Measurements from ENCODE around the gene TUBB3. TPM values are rescaled to one million over a fixed set of nuclear protein-coding genes. Genes with fewer than 3 reads are reported as not detected.

Gene TUBB3
- total and polyA plus RNA-seq, 8 donors = 0.29 to 14.5 (median 3.7) TPM; not detected in 2

DNA sequence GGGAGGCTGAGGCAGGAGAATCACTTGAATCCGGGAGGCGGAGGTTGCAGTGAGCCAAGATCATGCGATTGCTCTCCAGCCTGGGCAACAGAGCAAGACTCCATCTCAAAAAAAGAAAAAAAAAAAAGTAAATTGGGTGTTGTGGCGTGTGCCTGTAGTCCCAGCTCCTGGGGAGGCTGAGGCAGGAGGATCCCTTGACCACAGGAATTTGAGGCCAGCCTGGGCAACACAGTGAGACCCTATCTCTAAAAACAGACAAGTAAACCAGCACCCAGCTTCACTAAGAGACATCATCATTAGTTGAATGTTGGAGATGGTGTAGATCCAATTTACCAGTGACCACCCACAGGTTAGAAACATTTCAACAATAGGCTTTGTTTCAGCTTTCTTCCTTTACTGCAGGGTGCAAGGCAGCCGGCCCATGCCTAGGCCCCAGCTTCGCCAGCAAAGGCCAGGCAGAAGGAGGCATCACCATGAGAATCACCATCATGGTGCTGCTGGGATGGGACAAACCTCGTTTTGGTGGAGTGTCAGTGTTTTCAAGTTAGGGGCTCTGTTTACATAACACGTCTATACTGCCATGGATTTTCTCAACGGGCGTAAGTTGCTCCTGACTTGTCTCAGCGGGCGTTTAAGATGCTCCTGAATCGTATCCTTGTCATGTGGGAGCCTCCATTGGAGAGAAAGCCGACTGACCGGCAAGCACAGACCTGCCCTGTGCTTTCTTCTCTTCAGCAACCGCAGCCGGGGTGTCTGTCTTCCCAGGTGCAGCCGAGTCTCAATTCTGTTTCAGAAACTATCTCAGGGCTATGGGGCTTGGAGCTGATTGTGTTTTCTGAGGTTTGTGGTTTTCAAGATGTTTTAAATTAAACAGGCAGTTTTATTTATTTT, 42.4 kb upstream of the TUBB3 start:
- Histone ChIP-seq H3K4me3 (no peak overlapping the region), H3K27ac (no peak overlapping the region), H3K36me3 (peaks cover 56 to 90% (median 82%) of the 10 kb centered on the region in 4 donors), H3K9me3 (no peaks in the 10 kb centered on the region), H3K27me3 (no peaks in the 10 kb centered on the region), H3K4me1 (peaks cover 0 to 22% (median 9%) of the 10 kb centered on the region in 4 donors)
- 84 to 89% (median 85%) methylated on average over 18 of the region's 18 CpGs for WGBS, 5 donors
- intact Hi-C loops (cut with DNase I; ENCODE audit: low total_unique reads) = no loop called here
- TF ChIP-seq, protein P1, sequence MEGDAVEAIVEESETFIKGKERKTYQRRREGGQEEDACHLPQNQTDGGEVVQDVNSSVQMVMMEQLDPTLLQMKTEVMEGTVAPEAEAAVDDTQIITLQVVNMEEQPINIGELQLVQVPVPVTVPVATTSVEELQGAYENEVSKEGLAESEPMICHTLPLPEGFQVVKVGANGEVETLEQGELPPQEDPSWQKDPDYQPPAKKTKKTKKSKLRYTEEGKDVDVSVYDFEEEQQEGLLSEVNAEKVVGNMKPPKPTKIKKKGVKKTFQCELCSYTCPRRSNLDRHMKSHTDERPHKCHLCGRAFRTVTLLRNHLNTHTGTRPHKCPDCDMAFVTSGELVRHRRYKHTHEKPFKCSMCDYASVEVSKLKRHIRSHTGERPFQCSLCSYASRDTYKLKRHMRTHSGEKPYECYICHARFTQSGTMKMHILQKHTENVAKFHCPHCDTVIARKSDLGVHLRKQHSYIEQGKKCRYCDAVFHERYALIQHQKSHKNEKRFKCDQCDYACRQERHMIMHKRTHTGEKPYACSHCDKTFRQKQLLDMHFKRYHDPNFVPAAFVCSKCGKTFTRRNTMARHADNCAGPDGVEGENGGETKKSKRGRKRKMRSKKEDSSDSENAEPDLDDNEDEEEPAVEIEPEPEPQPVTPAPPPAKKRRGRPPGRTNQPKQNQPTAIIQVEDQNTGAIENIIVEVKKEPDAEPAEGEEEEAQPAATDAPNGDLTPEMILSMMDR (IDR thresholded peaks at IDR 0.05) = no peak
- TF ChIP-seq POLR2AphosphoS5 (IDR thresholded peaks at IDR 0.05) (no peak), EP300 (IDR thresholded peaks at IDR 0.05) (no peak), POLR2A (IDR thresholded peaks at IDR 0.05) (no peak)
- DNase-seq = no peak

- Histone ChIP-seq H3K4me3 (no peak overlapping the region), H3K27ac (no peak overlapping the region), H3K4me1 (peaks cover 0 to 22% (median 6%) of the 10 kb centered on the region in 4 donors), H3K9me3 (no peaks in the 10 kb centered on the region), H3K27me3 (no peaks in the 10 kb centered on the region), H3K36me3 (peaks cover 61 to 90% (median 85%) of the 10 kb centered on the region in 4 donors)
- DNase-seq = no peak
- TF ChIP-seq, protein P1 (IDR thresholded peaks at IDR 0.05) = no peak
- TF ChIP-seq POLR2A (IDR thresholded peaks at IDR 0.05) (no peak), POLR2AphosphoS5 (IDR thresholded peaks at IDR 0.05) (no peak), EP300 (IDR thresholded peaks at IDR 0.05) (no peak)
- WGBS, 5 donors = 87 to 94% (median 89%) methylated on average over 6 of the region's 6 CpGs
- intact Hi-C loops (cut with DNase I; ENCODE audit: low total_unique reads) = no loop called here
Observed at GRCh38 chr16:89881368-89881730, 41.8 kb upstream of the TUBB3 start.

DNA sequence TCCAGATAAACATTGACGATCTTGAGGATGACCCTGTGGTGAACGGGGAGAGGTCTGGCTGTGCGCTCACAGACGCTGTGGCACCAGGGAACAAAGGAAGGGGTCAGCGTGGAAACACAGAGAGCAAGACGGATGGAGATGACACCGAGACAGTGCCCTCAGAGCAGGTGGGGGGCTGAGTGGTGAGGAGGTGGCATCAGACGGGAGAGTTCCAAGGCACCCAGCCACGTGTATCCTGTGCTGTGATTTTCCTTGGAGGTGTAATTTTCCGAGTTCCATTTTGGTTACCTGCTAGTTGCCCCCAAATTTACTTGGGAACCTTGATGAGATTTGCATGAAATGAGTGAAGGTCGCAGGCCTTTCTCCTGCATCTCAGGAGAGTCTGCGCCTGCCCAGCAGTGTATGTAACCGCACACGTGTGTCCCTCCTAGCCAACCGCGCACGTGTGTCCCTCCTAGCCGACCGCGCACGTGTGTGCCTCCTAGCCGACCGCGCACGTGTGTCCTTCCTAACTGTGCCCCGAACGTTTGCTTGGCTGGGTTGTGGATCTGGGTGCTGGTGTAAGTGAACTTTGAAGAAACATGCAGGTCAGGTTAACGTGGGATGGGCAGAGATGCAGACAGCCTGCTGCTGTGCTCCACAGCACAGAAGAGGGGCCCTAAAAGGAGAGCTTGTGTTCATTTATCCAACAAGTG, 39.6 kb upstream of the TUBB3 start:
- TF ChIP-seq, protein P1 (IDR thresholded peaks at IDR 0.05) = no peak
- TF ChIP-seq POLR2AphosphoS5 (IDR thresholded peaks at IDR 0.05) (no peak), EP300 (IDR thresholded peaks at IDR 0.05) (no peak), POLR2A (IDR thresholded peaks at IDR 0.05) (no peak)
- intact Hi-C loops (cut with DNase I; ENCODE audit: low total_unique reads) = no loop called here
- no peaks in the 10 kb centered on the region for H3K9me3 ChIP-seq
- no peaks in the 10 kb centered on the region for H3K27me3 ChIP-seq
- peaks cover 80 to 98% (median 97%) of the 10 kb centered on the region in 4 donors for H3K36me3 ChIP-seq
- H3K27ac ChIP-seq = no peak overlapping the region
- peaks cover 0 to 11% (median 4%) of the 10 kb centered on the region in 4 donors for H3K4me1 ChIP-seq
- WGBS, 5 donors = 90 to 92% (median 92%) methylated on average over 28 of the region's 28 CpGs
- DNase-seq = no peak
- no peak overlapping the region for H3K4me3 ChIP-seq

DNA sequence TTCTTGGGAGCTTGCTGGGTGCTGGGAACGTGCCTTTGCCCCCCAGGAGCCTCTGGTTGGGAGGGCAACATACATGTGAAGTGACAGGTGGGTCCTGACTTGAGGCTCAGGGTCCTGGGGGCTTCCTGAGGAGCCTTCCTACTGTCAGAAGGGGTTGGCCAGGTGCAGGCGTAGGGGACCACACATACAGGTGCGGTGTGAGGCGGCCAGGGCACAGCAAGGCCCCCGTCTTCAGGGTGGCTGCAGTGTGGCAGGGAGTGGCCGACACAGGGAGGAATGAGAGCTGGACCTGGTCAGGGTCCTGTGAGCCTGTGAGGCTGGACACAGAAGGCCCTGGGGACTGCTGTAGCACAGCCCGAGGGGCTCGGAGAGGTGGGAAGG, 39.1 kb upstream of the TUBB3 start:
- TF ChIP-seq, protein P1 (IDR thresholded peaks at IDR 0.05) = no peak
- TF ChIP-seq EP300 (IDR thresholded peaks at IDR 0.05) (no peak), POLR2A (IDR thresholded peaks at IDR 0.05) (no peak), POLR2AphosphoS5 (IDR thresholded peaks at IDR 0.05) (no peak)
- peaks cover 0 to 11% (median 4%) of the 10 kb centered on the region in 4 donors for H3K4me1 ChIP-seq
- no peaks in the 10 kb centered on the region for H3K9me3 ChIP-seq
- intact Hi-C loops (cut with DNase I; ENCODE audit: low total_unique reads) = no loop called here
- peaks cover 78 to 98% (median 97%) of the 10 kb centered on the region in 4 donors for H3K36me3 ChIP-seq
- no peaks in the 10 kb centered on the region for H3K27me3 ChIP-seq
- no peak overlapping the region for H3K27ac ChIP-seq
- DNase-seq = no peak
- WGBS, 5 donors = 93 to 98% (median 95%) methylated on average over 8 of the region's 8 CpGs
- no peak overlapping the region for H3K4me3 ChIP-seq

All from stomach (tissue), 9 donors.